GM12878 (cell line): ENCODE measurements around the gene PPP1R12B.

Source experiments
- ETV6 ChIP-seq, 2 experiments: fragments of 450-650 bp in 1 of 2; IDR thresholded peaks in 1 of 2; conservative IDR thresholded peaks in 1 of 2; 2 replicates each; pipeline ENCODE4 v1.6.1; 2014; ENCODE audit warnings: antibody characterized with exemption in 1 of 2, borderline replicate concordance in 1 of 2, low read depth in 1 of 2, mild to moderate bottlenecking in 1 of 2, moderate library complexity in 1 of 2
- POLR2AphosphoS5 ChIP-seq: IDR thresholded peaks from 2 replicates; pipeline ENCODE4 v1.6.1; 2011; ENCODE audit warnings: mild to moderate bottlenecking, low read length, inconsistent platforms
- TF ChIP-seq, protein P1 (sequence below), 3 experiments: IDR thresholded peaks in 2 of 3; conservative IDR thresholded peaks in 1 of 3; 2 replicates each; pipeline ENCODE4 v1.5.1; 2011; ENCODE audit warnings: low read depth in 3 of 3, low read length in 3 of 3, mild to moderate bottlenecking in 3 of 3, control low read depth in 2 of 3, moderate library complexity in 2 of 3, inconsistent platforms in 1 of 3, mixed read lengths in 1 of 3; ENCODE audit not compliant: control insufficient read depth in 2 of 3, insufficient read depth in 1 of 3; ENCODE audit errors: extremely low read depth in 1 of 3

GRCh38 chr1:202302166-202302565 lies 46.3 kb upstream of the PPP1R12B start:
- no peak for TF ChIP-seq ETV6 (conservative IDR thresholded peaks at IDR 0.05 in 1 of 2, IDR thresholded peaks at IDR 0.05 in 1 of 2; ENCODE audit: borderline replicate concordance in 1 of 2, low read depth in 1 of 2)
- no peak for TF ChIP-seq POLR2AphosphoS5
- TF ChIP-seq, protein P1, sequence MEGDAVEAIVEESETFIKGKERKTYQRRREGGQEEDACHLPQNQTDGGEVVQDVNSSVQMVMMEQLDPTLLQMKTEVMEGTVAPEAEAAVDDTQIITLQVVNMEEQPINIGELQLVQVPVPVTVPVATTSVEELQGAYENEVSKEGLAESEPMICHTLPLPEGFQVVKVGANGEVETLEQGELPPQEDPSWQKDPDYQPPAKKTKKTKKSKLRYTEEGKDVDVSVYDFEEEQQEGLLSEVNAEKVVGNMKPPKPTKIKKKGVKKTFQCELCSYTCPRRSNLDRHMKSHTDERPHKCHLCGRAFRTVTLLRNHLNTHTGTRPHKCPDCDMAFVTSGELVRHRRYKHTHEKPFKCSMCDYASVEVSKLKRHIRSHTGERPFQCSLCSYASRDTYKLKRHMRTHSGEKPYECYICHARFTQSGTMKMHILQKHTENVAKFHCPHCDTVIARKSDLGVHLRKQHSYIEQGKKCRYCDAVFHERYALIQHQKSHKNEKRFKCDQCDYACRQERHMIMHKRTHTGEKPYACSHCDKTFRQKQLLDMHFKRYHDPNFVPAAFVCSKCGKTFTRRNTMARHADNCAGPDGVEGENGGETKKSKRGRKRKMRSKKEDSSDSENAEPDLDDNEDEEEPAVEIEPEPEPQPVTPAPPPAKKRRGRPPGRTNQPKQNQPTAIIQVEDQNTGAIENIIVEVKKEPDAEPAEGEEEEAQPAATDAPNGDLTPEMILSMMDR (IDR thresholded peaks at IDR 0.05 in 2 of 3, conservative IDR thresholded peaks at IDR 0.05 in 1 of 3; ENCODE audit: control insufficient read depth in 2 of 3, extremely low read depth in 1 of 3, insufficient read depth in 1 of 3, low read depth in 3 of 3, low read length in 3 of 3): no peak
